Liver (tissue), 2 donors: Measurements from ENCODE around the gene TSKS.

ENCODE experiments used
- CTCF ChIP-seq: fragments of 150-350 bp; IDR thresholded peaks from 2 replicates; pipeline ENCODE4 v1.5.1; 2017; ENCODE audit warnings: improper control_type of control experiment, low read depth, low read length; ENCODE audit not compliant: missing input control
- MAX ChIP-seq: IDR thresholded peaks from 2 replicates; pipeline ENCODE4 v1.6.1; 2016; ENCODE audit warnings: antibody characterized with exemption
- REST ChIP-seq: IDR thresholded peaks from 2 replicates; pipeline ENCODE4 v1.6.1; 2016; ENCODE audit warnings: antibody characterized with exemption, mild to moderate bottlenecking
- donor health status: healthy.

DNA sequence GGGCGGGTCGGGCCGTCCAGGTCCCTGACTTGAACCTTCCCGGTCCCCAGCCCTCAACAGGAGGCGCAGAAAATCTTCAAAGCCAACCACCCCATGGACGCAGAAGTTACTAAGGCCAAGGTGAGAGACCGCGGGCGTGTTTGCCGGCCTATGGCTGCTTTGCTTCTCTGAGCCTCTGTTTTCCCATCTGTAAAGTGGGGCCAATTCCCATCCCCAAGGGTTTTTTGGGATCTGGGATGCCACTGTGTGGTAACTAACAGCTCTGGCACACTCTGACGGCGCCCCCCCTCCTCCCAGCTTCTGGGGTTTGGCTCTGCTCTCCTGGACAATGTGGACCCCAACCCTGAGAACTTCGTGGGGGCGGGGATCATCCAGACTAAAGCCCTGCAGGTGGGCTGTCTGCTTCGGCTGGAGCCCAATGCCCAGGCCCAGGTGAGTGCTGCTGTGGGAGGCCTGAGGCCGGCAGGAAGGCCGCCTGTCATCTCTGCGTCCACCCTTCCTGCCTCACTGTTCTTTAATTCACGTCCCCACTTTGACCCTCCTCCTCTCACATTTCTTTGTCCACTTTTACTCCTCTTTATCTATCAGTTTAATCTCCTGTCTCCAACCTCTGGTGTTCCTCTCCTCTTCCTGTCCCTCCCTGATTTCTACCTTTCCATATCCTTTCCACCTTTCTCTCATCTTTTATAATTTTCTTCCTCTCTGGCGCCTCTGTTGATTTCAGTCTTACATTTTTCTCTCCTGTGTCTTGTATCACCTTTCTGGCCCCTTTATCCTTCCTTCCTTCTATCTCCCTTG is 42.9 kb upstream of the TSKS start:
- TF ChIP-seq CTCF: no peak
- TF ChIP-seq REST: no peak
- no peak for TF ChIP-seq MAX
